Hematopoietic multipotent progenitor cell treated with erythropoietin and hydrocortisone succinate and interleukin-3 and kit ligand, for 4 days (in vitro differentiated cells): Measurements from ENCODE around the gene CGB7.

Experiments
- DNase-seq: peaks from one replicate; pipeline ENCODE4 v3.0.0-alpha.2; 2015

Gene CGB7

GRCh38 chr19:49057636-49058234 lies at the start of gene CGB7:
Gene CGB7 (minus strand): TSS chr19:49057749. CDS start chr19:49055375, 2,374 bp downstream.
- no peak for DNase-seq

DNA sequence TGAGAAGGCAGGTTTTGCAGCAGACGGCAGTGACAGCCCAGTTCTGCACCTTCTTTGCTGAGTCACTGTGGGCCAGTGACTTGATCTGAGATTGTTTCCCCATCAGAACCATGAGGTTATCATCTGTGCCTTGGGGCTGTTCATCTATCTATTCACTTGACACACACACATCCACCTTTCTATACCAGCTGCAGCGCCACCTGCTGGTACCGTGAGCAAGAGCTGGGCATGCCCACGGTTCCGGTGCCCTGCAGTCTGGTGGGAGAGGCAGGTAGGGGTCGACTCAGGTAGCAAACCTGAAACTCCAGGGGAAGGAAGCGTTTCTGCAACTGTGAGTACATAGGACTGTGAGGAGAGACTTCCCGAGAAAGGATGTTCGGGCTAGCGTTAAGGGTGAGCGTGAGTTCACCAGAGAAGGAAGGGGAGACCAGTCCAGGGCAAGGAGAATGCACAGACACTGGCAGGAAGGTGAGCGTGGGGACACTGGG lies 49.1 kb upstream of the CGB7 start:
- peak; percentile 77 for DNase-seq

DNA sequence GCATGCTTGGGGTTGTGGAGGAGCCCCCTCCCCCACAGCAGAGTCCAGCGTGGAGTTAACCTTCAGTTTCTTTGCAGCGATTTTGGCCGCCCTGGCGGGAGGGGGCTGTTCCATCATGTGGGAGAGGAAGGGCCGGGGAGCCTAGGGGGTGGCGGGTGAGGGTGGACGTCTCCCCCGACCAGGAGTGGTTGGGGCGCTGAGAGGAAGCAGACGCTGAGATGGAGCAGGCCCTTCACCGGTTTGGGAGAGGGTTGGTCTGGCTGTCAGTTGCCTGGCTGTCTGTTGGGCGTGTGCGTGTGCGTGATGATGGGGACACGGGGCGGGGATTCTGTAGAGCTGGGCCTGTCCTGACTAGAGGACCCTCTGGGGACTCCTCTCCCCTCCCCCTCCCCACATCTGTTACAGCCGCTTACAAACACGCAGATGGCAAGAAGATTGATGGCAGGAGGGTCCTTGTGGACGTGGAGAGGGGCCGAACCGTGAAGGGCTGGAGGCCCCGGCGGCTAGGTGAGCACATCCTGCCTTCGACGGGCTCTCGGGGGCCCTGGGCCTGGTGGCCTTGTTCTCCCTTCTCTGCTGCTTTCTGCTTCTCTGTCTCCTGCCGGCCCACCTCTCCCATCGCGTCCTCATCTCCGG lies 46.8 kb upstream of the CGB7 start:
- no peak for DNase-seq

DNA sequence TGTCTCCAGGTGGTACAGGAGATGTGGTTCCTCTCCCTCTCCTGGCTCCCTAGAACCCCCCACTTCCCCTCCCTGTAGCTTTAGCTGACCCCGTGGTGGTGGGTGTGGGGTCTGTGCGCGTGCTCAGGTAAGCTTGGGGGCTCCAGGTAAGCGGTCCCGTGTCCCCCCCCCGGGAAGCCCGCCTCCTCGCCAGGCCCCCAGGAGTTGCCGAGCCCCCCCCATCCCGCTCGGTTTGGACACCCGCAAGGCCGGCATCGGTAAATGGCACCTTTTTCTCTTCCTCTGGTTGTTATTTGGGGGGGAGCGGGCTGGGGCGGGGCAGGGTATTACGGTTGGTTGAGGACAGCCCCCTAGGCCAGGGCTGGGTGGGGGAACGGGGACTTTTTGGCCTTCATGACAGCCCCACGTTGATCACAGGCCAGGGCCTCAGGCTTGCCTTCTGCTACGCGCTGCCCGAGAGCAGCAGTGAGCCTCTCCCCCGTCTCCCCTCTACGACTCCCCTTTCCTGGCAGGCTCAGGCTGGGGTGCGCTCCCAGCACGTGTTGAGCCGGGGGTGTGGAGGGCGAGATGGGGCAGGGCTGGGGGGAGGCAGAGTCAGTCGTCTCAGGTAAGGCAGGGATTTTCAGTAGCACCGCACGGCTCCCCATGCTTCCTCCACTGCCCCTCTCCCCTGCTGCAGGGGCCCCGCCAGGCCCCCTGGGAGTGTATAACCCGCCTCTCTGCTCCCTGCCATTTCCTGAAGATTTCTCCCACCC lies 46.0 kb upstream of the CGB7 start:
- DNase-seq = no peak

DNA sequence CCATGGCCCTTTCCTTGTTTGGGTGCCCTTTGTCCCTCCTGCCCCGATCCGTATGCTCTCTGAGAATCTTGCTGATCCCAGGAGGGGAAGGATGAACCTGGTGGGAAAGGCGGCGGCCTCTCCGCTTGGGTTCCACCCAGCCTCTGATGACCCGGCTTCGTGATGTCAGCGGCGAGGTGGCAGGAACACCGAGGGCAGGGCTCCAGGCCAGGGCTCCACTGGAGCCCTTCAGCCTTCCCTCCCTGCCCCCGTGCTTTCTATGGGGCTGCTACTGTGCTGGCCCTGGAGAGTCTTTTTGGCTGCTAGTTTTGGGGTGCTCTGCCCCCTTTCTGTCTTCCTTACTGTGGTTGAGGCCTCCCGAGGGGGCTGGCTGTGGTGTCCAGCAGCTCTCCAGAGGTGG lies 44.8 kb upstream of the CGB7 start:
- DNase-seq = no peak

DNA sequence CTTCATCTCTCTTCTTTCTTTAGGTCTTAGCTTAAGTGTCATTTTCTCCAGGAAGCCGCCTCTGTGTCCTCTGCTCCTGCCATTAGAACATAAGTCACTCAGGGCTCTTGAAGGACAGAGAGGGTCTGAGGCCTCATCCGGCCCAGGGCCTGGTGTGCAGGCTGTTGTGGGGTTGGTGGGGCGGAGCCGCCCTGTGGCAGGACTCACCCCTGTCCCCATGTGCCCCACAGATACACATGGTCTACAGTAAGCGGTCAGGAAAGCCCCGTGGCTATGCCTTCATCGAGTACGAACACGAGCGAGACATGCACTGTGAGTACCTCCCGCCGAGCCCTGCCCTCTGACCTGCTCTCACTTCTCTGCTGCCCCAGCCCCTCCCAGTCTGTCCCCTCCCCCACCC lies 43.6 kb upstream of the CGB7 start:
- DNase-seq = no peak

- no peak for DNase-seq
These were observed 41.2 kb upstream of the CGB7 start for GRCh38 chr19:49098795-49099194.

- peak; percentile 87 for DNase-seq
These were observed 40.1 kb upstream of the CGB7 start for GRCh38 chr19:49097453-49098288.

GRCh38 chr19:49094505-49095482 lies 37.2 kb upstream of the CGB7 start:
- no peak for DNase-seq

GRCh38 chr19:49092686-49093085 lies 35.1 kb upstream of the CGB7 start:
- DNase-seq = no peak

DNA sequence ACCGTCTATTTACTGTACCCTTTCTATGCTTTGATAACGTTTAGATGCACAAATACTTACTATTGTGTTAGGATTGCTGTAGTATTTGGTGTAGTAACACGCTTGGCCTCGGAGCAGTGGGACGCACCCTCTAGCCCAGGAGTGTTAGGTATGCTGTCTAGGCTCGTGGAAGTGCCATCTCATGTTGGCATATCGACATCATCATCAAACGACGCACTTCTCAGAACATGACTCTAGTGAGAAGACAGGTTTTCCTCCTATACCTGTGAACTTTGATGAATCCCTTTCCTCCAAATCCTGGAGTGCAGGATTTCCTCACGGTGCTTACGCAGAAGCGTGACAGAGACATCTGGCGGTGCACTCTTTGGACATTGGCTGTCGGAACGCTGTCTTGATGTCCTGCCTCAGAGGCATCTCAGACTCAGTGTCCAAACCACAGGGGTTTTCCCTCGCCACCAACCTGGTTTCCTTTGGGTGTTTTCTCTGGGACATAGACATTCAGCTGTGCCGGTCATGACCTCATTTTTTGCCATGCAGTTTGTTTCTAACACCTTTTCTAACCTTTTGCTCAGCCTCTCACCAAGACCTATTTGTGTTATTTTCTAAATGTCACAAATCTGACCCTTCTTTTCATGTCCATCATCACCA lies 34.0 kb upstream of the CGB7 start:
- no peak for DNase-seq

DNA sequence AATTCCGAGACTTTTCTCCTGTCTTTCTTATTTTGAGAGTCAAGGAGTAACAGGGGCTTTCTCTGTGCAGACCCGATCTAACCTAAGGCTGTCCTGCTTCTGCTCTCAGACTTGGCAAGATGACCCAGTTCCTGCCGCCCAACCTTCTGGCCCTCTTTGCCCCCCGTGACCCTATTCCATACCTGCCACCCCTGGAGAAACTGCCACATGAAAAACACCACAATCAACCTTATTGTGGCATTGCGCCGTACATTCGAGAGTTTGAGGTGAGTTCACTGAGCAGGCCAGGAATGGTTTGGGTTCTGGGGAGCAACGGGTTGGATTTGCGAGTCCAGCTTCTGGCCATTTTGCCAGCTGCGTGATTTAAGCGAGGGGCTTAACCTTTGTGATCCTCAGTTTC lies 28.7 kb upstream of the CGB7 start:
- DNase-seq = no peak

DNA sequence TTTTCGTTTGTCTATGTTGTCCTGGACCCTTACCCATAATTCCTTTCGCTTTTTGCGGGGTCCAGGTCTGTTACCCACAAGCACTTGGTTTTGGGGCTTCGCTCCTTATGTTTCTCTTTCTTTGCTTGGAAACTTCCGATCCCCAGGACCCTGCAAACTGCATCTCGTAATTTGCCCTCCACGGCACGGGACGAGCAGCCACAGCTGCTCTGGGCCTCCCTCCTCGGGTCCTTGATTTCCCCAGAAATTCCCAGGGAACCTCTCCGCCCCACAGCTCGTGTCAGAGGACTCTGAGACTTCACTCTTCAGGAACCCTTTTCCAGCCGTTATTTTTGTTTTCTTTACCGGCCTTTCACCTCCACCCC lies 28.3 kb upstream of the CGB7 start:
- DNase-seq = no peak

DNA sequence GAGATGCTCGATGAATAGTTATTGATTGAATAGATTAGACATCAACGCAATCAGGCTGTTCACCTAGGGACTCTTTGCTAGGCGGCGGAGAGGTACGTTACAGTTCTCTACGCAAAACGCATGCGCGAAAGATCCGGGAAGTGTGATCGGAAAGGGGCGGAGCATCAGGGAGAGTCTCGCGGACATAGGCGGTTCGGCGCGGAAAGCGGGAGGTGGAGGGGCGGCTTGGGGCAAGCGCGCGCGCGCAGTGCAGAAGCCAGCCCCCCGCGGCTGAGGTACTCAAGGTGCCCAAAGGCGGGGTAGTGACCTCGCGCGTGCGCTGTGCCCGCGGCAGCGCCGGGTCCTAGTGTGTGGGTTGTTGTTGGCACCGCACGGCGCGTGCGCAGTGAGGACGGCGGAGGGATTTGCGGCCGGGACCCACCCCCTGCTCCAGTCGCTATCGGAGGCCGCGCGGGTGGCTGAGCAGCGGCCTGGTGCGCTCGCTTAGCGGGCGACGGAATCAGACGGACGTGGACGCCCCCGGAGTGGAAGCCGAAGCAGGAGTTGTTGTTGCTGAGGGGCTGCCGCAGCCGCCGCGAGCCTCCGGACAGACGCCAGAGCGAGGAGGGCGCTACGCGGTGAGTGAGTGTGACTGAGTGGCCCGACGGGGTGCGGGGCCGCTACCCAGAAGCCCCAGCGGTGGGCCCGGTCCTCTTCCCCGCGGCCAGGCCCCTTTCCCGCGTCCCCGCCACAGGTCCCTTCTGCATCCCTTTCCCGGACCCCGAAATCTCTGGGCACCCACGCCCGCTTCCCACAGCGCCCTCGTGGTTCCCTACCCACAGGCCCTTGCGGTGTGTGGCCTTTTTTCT lies 27.7 kb upstream of the CGB7 start, which contains the start of gene SNRNP70:
Gene SNRNP70 (plus strand): TSS at position 432 of the 848 bp plus-strand sequence. CDS start 964 bp downstream, outside the sequence.
- DNase-seq = peak; percentile 100

- DNase-seq = no peak
These were observed 26.9 kb upstream of the CGB7 start for GRCh38 chr19:49084206-49085019.

DNA sequence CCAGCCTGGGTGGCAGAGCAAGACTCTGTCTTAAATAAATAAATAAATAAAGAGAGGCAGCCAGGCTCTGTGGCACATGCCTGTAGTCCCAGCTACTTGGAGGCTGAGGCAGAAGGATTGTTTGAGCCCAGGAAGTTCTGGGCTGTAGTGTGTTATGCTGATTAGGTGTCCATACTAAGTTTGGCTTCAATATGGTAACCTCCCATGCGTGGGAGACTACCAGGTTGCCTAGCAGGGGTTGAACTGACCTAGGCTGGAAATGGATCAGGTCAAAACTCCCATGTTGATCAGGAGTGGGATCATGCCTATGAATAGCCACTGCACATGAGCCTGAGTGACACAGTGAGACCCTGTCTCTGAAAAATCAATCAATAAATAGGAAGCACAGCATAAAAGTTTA lies 23.7 kb upstream of the CGB7 start:
- no peak for DNase-seq

GRCh38 chr19:49080392-49080791 lies 22.8 kb upstream of the CGB7 start:
- DNase-seq = no peak

DNA sequence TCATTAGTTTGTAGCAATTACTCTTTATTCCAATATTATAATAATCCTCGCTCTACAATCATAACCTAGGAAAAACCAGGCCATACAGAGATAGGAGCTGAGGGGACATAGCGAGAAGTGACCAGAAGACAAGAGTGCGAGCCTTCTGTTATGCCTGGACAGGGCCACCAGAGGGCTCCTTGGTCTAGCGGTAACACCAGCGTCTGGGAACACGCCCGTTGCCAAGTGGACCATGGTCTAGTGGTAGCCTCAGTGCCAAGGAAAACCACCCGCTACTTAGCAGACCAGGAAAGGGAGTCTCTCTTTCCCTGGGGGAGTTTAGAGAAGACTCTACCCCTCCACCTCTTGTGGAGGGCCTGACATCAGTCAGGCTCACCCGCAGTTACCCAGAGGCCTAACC lies 17.3 kb upstream of the CGB7 start:
- DNase-seq = peak; percentile 51
